Measurements from ENCODE around the gene SLC9A8.

GRCh38 chr20:49831022-49831769 lies 18.6 kb downstream of the SLC9A8 start:
- TF ChIP-seq CTCF (IDR thresholded peaks at IDR 0.05 in 4 of 5, conservative IDR thresholded peaks at IDR 0.05 in 1 of 5) (no peak), POLR2A (IDR thresholded peaks at IDR 0.05) (no peak)

Data from gastrocnemius medialis (tissue), 4 donors.